Measurements from ENCODE around the gene GPATCH8.
"Not testable (repeated sequence)": the region's sequence is repeated elsewhere in the genome, so short reads cannot be mapped to it uniquely, and the experiment has no call there.

The GPATCH8 gene

GRCh38 chr17:44374306-44375195, 128.7 kb downstream of the GPATCH8 start:
- no peak for DNase-seq (ENCODE audit: low spot score)

DNA sequence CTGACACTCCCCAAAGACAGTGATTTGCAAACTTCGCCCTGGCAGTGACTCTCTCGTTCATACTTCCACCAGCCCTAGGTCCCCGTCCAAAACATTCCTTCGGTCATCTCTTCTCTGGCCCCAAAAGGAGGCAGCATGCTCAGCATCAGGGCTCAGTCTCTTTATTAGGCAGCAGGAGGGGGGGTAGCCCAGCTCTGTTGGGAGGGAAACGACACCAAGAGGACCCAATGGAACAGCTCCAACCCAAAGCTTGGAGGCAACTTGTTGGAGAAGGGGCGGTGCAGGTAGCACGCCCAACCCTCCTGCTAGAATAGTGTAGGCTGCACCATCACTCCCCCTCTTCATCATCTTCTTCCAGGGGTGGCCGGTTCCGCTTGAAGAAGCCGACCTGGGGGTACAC, 131.2 kb downstream of the GPATCH8 start:
- no peak for DNase-seq (ENCODE audit: low spot score)

DNA sequence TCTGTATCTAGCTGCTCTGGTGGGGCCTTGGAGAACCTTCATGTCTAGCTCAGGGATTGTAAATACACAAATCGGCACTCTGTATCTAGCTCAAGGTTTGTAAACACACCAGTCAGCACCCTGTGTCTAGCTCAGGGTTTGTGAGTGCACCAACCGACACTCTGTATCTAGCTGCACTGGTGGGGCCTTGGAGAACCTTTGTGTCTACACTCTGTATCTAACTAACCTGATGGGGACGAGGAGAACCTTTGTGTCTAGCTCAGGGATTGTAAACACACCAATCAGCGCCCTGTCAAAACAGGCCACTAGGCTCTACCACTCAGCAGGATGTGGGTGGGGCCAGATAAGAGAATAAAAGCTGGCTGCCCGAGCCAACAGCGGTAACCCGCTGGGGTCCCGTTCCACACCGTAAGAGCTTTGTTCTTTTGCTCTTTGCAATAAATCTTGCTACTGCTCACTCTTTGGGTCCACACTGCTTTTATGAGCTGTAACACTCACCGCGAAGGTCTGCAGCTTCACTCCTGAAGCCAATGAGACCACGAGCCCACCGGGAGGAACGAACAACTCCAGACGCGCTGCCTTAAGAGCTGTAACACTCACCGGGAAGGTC, 133.7 kb downstream of the GPATCH8 start:
- DNase-seq (ENCODE audit: low spot score): not testable (repeated sequence)

DNA sequence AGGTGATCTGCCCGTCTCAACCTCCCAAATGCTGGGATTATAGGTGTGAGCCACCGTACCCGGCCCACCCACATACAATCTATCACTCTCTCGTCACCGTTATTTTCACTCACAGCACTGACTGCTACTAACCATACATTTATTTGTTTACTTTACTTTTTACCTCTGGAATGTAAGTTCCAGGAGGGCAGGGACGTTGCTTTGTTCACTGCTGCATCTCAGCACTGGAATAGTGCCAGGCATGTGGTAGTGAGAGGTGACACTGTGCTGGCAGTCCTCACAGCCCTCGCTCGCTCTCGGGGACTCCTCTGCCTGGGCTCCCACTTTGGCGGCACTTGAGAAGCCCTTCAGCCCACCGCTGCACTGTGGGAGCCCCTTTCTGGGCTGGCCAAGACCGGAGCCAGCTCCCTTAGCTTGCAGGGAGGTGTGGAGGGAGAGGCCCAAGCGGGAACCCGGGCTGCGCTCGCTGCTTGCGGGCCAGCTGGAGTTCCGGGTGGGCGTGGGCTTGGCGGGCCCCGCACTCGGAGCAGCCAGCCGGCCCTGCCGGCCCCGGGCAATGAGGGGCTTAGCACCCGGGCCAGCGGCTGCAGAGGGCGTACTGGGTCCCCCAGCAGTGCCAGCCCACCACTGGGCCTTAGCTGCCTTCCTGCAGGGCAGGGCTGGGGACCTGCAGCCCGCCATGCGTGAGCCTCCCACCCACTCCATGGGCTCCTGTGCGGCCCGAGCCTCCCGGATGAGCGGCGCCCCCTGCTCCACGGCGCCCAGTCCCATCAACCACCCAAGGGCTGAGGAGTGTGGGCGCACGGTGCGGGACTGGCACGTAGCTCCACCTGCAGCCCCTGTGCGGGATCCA, 134.6 kb downstream of the GPATCH8 start:
- not testable (repeated sequence) for DNase-seq (ENCODE audit: low spot score)

DNA sequence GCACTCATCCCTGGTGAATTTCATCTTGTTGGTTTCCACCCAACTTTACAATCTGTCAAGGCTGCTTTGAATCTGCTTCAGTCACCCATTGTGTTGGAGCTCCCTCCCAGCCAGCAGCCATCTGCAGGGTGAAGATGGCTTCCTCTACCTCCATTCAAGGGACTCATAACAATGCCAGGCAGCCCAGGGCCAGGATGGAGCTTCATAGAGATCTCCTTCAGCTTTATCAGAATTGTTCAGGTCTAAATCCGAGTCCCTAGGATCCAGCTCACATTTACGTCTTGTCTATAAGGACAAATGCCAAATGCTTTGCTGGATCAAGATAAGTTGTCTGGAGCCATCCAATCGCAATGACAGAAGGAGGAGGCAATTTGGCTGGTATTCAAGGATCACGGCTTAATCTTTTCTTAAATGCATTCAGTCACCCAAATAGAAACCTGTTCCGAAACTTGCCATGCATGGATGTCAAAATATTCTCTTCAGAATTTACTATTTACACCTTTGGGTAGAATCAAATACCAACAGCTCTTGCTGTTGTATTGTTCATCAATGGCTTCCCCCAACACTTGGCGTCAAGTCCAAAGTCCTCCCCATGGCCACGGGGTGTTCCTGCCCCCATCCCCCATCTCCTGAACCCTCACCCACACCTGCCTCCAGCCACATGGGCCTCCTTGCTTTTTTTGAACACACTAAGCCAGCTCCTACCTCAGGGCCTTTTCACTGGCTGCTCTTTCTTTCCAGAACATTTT, 135.8 kb downstream of the GPATCH8 start:
- no peak for DNase-seq (ENCODE audit: low spot score)

- not testable (repeated sequence) for DNase-seq (ENCODE audit: low spot score)
These were observed 138.2 kb downstream of the GPATCH8 start for GRCh38 chr17:44365051-44365450.

DNA sequence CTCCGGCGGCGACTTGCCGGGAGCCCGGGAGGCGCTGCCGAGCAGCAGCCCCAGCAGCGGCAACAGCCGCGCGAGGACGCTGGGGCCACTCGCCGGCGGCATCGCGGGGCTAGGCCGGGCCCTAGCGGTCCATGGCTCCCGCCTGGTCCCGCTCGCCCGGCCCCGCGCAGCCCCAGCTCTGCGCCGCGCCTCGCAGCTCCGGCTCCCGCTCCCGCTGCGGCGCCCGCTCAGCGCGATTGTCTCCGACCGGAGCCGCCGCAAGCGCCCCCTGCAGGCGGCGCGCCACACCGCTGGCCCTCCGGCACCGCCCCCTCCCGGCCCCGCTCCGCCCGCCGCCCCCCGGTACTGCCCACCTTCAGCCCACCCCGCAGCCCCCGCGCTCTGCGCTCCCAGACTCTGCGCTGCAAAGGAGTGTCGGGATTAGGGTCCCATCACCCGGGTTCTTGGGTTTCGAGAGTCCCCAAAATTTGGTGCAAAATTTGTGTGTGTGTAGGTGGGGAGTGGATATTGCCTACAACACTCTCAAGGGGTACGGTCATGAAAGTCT, 139.5 kb downstream of the GPATCH8 start, which contains the start of gene FAM171A2:
TSS of gene FAM171A2 (minus strand) at position 241 of the 547 bp plus-strand sequence. CDS start at position 102, 139 bp downstream.
- DNase-seq (ENCODE audit: low spot score): peak; percentile 71

- no peak for DNase-seq (ENCODE audit: low spot score)
These were observed 140.1 kb downstream of the GPATCH8 start for GRCh38 chr17:44362949-44363612.

- no peak for DNase-seq (ENCODE audit: low spot score)
These were observed 140.7 kb downstream of the GPATCH8 start for GRCh38 chr17:44362459-44362948.

GRCh38 chr17:44361292-44362260, 141.6 kb downstream of the GPATCH8 start:
- no peak for DNase-seq (ENCODE audit: low spot score)

DNA sequence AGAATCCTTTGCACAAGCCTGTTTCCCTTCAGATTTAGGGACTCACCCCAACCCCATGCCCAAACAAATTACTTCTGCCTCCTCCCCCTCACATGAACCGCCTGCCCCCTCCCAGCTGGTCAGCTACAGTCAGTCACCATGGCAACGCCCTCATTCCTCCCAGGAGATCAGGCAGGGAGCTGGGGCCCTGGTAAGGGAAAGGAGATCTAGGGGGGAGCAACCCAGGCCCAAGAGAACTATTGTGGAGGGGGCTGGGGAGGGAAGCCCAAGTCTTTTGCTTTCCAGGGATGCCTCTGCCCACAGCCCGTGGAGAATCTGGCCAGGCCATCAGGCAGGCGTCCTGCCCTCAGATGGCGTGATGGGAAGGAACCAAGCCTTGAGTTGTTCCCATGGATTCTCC, 142.4 kb downstream of the GPATCH8 start:
- DNase-seq (ENCODE audit: low spot score): no peak

GRCh38 chr17:44360144-44360533, 143.1 kb downstream of the GPATCH8 start:
- no peak for DNase-seq (ENCODE audit: low spot score)

DNA sequence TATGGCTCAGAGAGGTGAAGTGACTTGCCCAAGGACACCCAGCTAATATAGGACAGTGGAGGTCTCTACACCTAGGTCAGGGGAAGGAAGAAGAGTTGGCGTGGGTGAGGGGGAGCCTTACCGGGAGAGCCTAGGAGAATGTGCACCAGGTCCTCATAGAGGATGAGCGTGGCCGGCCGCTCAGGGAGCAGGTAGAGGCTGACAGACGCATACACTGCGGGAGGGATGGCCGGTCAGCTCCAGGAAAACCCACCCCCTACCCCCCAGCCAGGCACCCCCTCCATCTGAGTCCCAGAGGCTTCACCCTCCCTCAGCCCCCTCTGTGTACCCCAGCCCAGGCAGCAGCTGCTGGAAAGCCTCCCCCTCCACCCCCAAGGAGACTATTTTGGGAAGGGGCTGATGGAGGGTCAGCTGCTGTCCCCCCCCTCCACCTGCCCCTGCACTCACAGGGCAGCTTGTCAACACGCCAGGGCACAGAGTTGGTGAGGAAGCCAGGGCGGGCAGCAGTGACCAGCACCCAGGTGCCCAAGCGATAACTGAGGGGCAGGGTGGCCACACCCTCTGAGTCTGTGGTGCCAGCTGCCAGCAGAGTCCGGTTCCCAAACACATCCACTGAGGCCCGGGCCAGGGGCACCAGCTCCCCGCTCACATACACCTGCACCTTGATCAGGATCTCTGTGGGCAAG, 143.6 kb downstream of the GPATCH8 start:
- no peak for DNase-seq (ENCODE audit: low spot score)

- DNase-seq (ENCODE audit: low spot score): no peak
These were observed 144.2 kb downstream of the GPATCH8 start for GRCh38 chr17:44359006-44359405.

- DNase-seq (ENCODE audit: low spot score): no peak
These were observed 145.1 kb downstream of the GPATCH8 start for GRCh38 chr17:44358066-44358465.

- no peak for DNase-seq (ENCODE audit: low spot score)
These were observed 147.0 kb downstream of the GPATCH8 start for GRCh38 chr17:44356241-44356640.

DNA sequence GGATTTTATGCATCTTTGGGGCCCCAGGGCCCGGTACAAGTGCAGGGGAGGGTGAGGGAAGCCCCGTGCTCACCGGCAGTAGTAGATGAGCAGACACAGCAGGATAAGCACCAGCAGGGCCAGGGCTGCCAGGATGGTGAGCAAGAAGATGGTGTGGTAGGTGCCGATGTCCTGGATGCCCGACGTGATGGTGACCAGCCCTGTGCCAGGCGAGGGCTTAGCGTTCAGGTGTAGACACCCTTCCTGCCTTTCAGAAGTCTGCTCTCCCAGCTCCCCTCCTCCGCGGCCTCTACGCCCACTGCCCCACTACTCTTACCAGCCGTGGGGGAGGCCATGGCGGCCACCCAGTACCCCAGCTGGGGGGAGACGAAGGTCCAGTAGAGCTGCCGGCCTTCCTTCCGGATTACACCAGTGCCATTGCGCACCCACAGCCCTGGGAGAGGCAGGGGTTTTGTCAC, 147.5 kb downstream of the GPATCH8 start:
- no peak for DNase-seq (ENCODE audit: low spot score)

All from hematopoietic multipotent progenitor cell treated with erythropoietin and hydrocortisone succinate and interleukin-3 and kit ligand, for 15 days (in vitro differentiated cells).